HG02642 (cell line): ENCODE data around the gene SP100.

ENCODE experiments used
- ATAC-seq: cut with Tn5 transposase; IDR thresholded peaks from one replicate; pipeline ENCODE4 v1.9.1; 2021; ENCODE audit warnings: mild to moderate bottlenecking; ENCODE audit not compliant: unreplicated experiment, poor library complexity

SP100 gene

DNA sequence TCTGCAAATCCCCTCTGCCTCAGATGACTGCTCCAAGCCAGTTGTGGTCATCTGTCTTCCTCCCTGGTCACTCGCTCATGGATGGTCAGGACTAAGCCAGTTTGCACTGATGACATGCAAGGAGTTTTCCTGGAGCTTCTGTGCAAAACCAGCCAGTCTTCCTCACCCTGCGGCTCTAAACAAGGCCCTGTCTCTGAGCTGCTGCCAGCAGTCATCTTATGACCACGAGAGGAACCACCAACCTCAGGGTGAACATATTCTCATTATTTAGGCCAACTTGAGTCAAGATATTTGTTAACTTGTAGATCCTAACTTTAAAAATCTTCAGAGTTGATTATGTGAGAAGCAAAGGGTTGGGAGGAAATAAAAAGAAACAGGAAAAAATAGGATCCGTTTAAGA, 176.8 kb downstream of the SP100 start:
- ATAC-seq = no peak
